Activated B cell treated with CpG ODN at 0.5 μM for 24 hours (primary cell): ENCODE results near the gene SAMSN1. TPM values are rescaled to one million over a fixed set of nuclear protein-coding genes. Genes with fewer than 3 reads are reported as not detected.
"Not testable (repeated sequence)": the region's sequence is repeated elsewhere in the genome, so short reads cannot be mapped to it uniquely, and the experiment has no call there.

ENCODE experiments used
- ATAC-seq: fragments of 200-7000 bp; cut with Tn5 transposase; one replicate; pipeline ENCODE4 v1.10.0; 2021; ENCODE audit warnings: low read depth, mild to moderate bottlenecking, moderate library complexity
- CTCF ChIA-PET: fragments of 350-600 bp; sonication (Branson Sonifier 250); formaldehyde crosslinking; loops from one replicate; lab custom pipeline; 2021; ENCODE audit warnings: antibody characterized with exemption; lab: Charles Lee
- POLR2A ChIA-PET: fragments of 350-600 bp; sonication (Branson Sonifier 250); formaldehyde crosslinking; loops from one replicate; lab custom pipeline; 2021; ENCODE audit warnings: antibody characterized with exemption; lab: Charles Lee
- DNase-seq: peaks from one replicate; pipeline ENCODE4 v3.0.0; 2022
- H3K27ac Mint-ChIP-seq: one replicate; pipeline ENCODE4 v1.8.0; 2020; ENCODE audit warnings: mixed read lengths
- H3K27me3 Mint-ChIP-seq: one replicate; pipeline ENCODE4 v1.8.0; 2021; ENCODE audit warnings: mixed read lengths
- H3K36me3 Mint-ChIP-seq: one replicate; pipeline ENCODE4 v1.8.0; 2021; ENCODE audit warnings: low read depth, mixed read lengths
- H3K4me1 Mint-ChIP-seq: one replicate; pipeline ENCODE4 v1.8.0; 2021; ENCODE audit warnings: mixed read lengths
- H3K4me3 Mint-ChIP-seq: one replicate; pipeline ENCODE4 v1.8.0; 2020; ENCODE audit warnings: mild to moderate bottlenecking, mixed read lengths
- H3K9me3 Mint-ChIP-seq: one replicate; pipeline ENCODE4 v1.8.0; 2020; ENCODE audit warnings: mixed read lengths
- intact Hi-C: fragments of 100-400 bp; cut with micrococcal nuclease; formaldehyde crosslinking; loops from one replicate; pipeline ENCODE4 v1.15.1; 2024
- total RNA-seq: library from RNA; stranded (reverse); gene quantifications from 2 replicates; pipeline ENCODE4 v1.2.3, GENCODE V29; 2022
- TF ChIP-seq, protein P1 (sequence below): fragments of 200-600 bp; IDR thresholded peaks from one replicate; pipeline ENCODE4 v1.8.0; 2022; ENCODE audit warnings: antibody characterized with exemption, mild to moderate bottlenecking

Gene SAMSN1
- total RNA-seq, 1 donor from 2014 or later: 49.7 TPM

DNA sequence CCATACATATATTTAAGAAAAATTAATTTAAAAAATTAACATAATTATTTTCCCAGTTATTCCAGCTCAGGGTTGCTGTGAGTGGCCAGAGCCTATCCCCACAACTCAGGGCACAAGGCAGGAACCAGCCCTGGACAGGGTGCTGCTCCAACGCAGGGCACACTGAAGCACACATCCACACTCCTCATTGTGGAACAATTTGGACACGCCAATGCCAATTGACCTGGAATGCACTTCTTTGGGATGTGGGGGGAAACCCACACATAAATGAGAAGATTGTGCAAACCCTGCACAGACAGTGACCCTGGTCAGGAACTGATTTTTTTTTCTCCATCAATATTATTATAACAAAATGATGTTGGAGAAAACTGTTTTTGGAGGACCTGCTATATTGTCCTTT lies 23.4 kb downstream of the SAMSN1 start:
- peaks cover 65% of the 10 kb centered on the region for H3K4me1 Mint-ChIP-seq
- H3K27me3 Mint-ChIP-seq: no peaks in the 10 kb centered on the region
- intact Hi-C loops: loop anchor here (1.0 kb wide), 1 partner anchor 216 kb away; no protein-coding TSS in a partner anchor
- H3K36me3 Mint-ChIP-seq: peaks cover 25% of the 10 kb centered on the region
- CTCF ChIA-PET: interaction anchor here (1.4 to 1.8 kb wide), 3 partner anchors 9 to 215 kb away, joined by 3 to 4 read pairs (median 4); no protein-coding TSS in a partner anchor
- POLR2A ChIA-PET: interaction anchor here (0.8 kb wide), 1 partner anchor 10 kb away, joined by 3 read pairs; no protein-coding TSS in a partner anchor
- H3K9me3 Mint-ChIP-seq: no peaks in the 10 kb centered on the region
- ATAC-seq (no peak), DNase-seq (no peak)
- TF ChIP-seq, protein P1, sequence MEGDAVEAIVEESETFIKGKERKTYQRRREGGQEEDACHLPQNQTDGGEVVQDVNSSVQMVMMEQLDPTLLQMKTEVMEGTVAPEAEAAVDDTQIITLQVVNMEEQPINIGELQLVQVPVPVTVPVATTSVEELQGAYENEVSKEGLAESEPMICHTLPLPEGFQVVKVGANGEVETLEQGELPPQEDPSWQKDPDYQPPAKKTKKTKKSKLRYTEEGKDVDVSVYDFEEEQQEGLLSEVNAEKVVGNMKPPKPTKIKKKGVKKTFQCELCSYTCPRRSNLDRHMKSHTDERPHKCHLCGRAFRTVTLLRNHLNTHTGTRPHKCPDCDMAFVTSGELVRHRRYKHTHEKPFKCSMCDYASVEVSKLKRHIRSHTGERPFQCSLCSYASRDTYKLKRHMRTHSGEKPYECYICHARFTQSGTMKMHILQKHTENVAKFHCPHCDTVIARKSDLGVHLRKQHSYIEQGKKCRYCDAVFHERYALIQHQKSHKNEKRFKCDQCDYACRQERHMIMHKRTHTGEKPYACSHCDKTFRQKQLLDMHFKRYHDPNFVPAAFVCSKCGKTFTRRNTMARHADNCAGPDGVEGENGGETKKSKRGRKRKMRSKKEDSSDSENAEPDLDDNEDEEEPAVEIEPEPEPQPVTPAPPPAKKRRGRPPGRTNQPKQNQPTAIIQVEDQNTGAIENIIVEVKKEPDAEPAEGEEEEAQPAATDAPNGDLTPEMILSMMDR: no peak
- H3K4me3 Mint-ChIP-seq: no peak overlapping the region
- peak overlapping the region; percentile 82 for H3K27ac Mint-ChIP-seq

DNA sequence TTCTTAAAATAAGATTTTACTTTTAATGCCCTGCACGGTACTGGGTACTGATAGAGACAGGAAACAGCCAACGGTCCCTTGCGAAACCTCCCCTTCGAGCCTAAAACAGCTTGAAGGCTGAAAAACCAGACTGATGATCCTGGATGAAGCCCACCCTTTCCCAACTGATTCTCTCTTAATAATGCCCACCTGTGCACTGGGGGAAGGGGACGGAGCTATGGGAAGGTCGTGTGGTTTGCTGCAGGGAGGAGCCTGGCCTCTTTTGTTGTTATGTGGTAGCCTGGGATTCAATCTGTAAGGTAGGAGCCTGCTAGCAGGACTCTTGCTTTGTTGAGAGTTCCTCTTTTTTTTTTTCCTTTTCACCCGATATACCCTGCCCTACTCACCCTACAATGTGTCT lies 25.6 kb downstream of the SAMSN1 start:
- Mint-ChIP-seq H3K4me3 (peak overlapping the region; percentile 83), H3K4me1 (peaks cover 49% of the 10 kb centered on the region), H3K27me3 (no peaks in the 10 kb centered on the region), H3K36me3 (peaks cover 41% of the 10 kb centered on the region), H3K27ac (peak overlapping the region; percentile 84), H3K9me3 (no peaks in the 10 kb centered on the region)
- TF ChIP-seq, protein P1: no peak
- DNase-seq (peak; percentile 23), ATAC-seq (peak; percentile 78)
- ChIA-PET CTCF (interaction anchor here (2.3 kb wide), 1 partner anchor 217 kb away, joined by 13 read pairs; no protein-coding TSS in a partner anchor), POLR2A (interaction anchor here (0.6 to 1.2 kb wide), 3 partner anchors 12 to 1210 kb away, joined by 3 to 9 read pairs (median 3); no protein-coding TSS in a partner anchor)
- intact Hi-C loops: loop anchor here (1.0 kb wide), 2 partner anchors 13 to 1072 kb away; no protein-coding TSS in a partner anchor

- no peak for DNase-seq
- POLR2A ChIA-PET: no interaction called here
- H3K4me3 Mint-ChIP-seq: no peak overlapping the region
- CTCF ChIA-PET: interaction anchor here (2.3 kb wide), 1 partner anchor 218 kb away, joined by 13 read pairs; no protein-coding TSS in a partner anchor
- TF ChIP-seq, protein P1: no peak
- H3K27ac Mint-ChIP-seq: no peak overlapping the region
- ATAC-seq: no peak
- intact Hi-C loops: loop anchor here (5.0 kb wide), 1 partner anchor 33 kb away; no protein-coding TSS in a partner anchor
- H3K27me3 Mint-ChIP-seq: no peaks in the 10 kb centered on the region
- H3K9me3 Mint-ChIP-seq: no peaks in the 10 kb centered on the region
- peaks cover 55% of the 10 kb centered on the region for H3K36me3 Mint-ChIP-seq
- H3K4me1 Mint-ChIP-seq: peaks cover 41% of the 10 kb centered on the region
These were observed 27.1 kb downstream of the SAMSN1 start for GRCh38 chr21:14519000-14519399.

DNA sequence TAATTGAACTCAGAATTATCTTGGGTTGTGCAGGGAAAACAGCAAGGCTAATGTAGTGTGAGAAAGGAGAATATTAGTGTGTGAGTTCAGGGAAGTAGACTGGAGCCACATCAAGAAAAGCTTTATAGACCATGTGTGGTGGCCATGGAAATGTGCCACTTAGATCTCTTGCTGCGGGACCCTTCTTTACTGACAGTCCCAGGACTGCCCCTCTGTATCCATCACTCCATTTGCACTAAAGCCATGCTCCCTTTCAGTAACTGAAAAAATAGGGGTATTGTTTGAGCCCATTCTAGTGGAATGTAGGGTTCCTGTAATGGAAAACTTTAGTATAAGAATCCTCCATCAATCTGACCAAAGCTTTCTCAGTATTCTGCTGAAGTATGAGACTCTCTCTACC lies 32.3 kb downstream of the SAMSN1 start:
- CTCF ChIA-PET: no interaction called here
- H3K27ac Mint-ChIP-seq: no peak overlapping the region
- H3K27me3 Mint-ChIP-seq: no peaks in the 10 kb centered on the region
- H3K4me3 Mint-ChIP-seq: no peak overlapping the region
- no peaks in the 10 kb centered on the region for H3K9me3 Mint-ChIP-seq
- ATAC-seq (no peak), DNase-seq (no peak)
- H3K36me3 Mint-ChIP-seq: peaks cover 85% of the 10 kb centered on the region
- peaks cover 9% of the 10 kb centered on the region for H3K4me1 Mint-ChIP-seq
- intact Hi-C loops: no loop called here
- TF ChIP-seq, protein P1: no peak
- POLR2A ChIA-PET: no interaction called here

GRCh38 chr21:14506859-14507457 lies 39.2 kb downstream of the SAMSN1 start:
- H3K27ac Mint-ChIP-seq, H3K4me3 Mint-ChIP-seq, CTCF ChIA-PET, ATAC-seq, intact Hi-C loops, POLR2A ChIA-PET, H3K9me3 Mint-ChIP-seq, H3K27me3 Mint-ChIP-seq, DNase-seq: not testable (repeated sequence)
- H3K36me3 Mint-ChIP-seq: peaks cover 94% of the 10 kb centered on the region
- H3K4me1 Mint-ChIP-seq: peaks cover 28% of the 10 kb centered on the region
